Testis (tissue), 2 donors: ENCODE measurements around the gene RAB36.

Experiments
- POLR2A ChIP-seq: fragments of 450-650 bp; IDR thresholded peaks from one replicate; pipeline ENCODE4 v1.6.1; 2017; ENCODE audit warnings: antibody characterized with exemption, mild to moderate bottlenecking, moderate library complexity
- TF ChIP-seq, protein P1 (sequence below), 3 experiments: fragments of 450-650 bp in 2 of 3; fragments of 200-600 bp in 1 of 3; sonication (generic) in 1 of 3; IDR thresholded peaks; one replicate each; pipeline ENCODE4 v1.5.1; 2016 to 2019; ENCODE audit warnings: antibody characterized with exemption in 3 of 3, mild to moderate bottlenecking in 2 of 3, moderate library complexity in 1 of 3

DNA sequence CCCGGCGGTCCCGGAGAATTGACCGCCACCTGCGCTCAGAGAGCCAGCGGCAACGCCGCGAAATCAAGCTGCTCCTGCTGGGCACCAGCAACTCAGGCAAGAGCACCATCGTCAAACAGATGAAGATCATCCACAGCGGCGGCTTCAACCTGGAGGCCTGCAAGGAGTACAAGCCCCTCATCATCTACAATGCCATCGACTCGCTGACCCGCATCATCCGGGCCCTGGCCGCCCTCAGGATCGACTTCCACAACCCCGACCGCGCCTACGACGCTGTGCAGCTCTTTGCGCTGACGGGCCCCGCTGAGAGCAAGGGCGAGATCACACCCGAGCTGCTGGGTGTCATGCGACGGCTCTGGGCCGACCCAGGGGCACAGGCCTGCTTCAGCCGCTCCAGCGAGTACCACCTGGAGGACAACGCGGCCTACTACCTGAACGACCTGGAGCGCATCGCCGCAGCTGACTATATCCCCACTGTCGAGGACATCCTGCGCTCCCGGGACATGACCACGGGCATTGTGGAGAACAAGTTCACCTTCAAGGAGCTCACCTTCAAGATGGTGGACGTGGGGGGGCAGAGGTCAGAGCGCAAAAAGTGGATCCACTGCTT is 49.4 kb upstream of the RAB36 start:
- TF ChIP-seq, protein P1, sequence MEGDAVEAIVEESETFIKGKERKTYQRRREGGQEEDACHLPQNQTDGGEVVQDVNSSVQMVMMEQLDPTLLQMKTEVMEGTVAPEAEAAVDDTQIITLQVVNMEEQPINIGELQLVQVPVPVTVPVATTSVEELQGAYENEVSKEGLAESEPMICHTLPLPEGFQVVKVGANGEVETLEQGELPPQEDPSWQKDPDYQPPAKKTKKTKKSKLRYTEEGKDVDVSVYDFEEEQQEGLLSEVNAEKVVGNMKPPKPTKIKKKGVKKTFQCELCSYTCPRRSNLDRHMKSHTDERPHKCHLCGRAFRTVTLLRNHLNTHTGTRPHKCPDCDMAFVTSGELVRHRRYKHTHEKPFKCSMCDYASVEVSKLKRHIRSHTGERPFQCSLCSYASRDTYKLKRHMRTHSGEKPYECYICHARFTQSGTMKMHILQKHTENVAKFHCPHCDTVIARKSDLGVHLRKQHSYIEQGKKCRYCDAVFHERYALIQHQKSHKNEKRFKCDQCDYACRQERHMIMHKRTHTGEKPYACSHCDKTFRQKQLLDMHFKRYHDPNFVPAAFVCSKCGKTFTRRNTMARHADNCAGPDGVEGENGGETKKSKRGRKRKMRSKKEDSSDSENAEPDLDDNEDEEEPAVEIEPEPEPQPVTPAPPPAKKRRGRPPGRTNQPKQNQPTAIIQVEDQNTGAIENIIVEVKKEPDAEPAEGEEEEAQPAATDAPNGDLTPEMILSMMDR (IDR thresholded peaks at IDR 0.05), result no peak
- no peak for TF ChIP-seq POLR2A
